ENCODE results near the gene MSL1. TPM values are rescaled to one million over a fixed set of nuclear protein-coding genes. Genes with fewer than 3 reads are reported as not detected.

Gene MSL1
- total and polyA plus RNA-seq, 8 donors: 29.3 to 322 (median 68.4) TPM

GRCh38 chr17:40181205-40181604 is 59.4 kb downstream of the MSL1 start:
- 39 to 58% (median 46%) methylated on average over 8 of the region's 8 CpGs for WGBS, 5 donors
- H3K9me3 ChIP-seq: no peaks in the 10 kb centered on the region
- peak overlapping the region; percentile 32 to 79 (median 46) for H3K27ac ChIP-seq
- peaks cover 0 to 8% (median 0%) of the 10 kb centered on the region in 3 donors for H3K27me3 ChIP-seq
- H3K4me1 ChIP-seq: peaks cover 34 to 53% (median 42%) of the 10 kb centered on the region in 4 donors
- intact Hi-C loops (cut with DNase I; ENCODE audit: low total_unique reads): no loop called here
- peaks cover 0 to 6% (median 2%) of the 10 kb centered on the region in 4 donors for H3K36me3 ChIP-seq
- no peak for TF ChIP-seq POLR2AphosphoS5 (IDR thresholded peaks at IDR 0.05)
- no peak for TF ChIP-seq POLR2A (IDR thresholded peaks at IDR 0.05)
- TF ChIP-seq CTCF (IDR thresholded peaks at IDR 0.05): no peak
- TF ChIP-seq EP300 (IDR thresholded peaks at IDR 0.05): no peak
- H3K4me3 ChIP-seq: no peak overlapping the region
- peak in 1 of 2 donors; percentile 37 for DNase-seq

- intact Hi-C loops (cut with DNase I; ENCODE audit: low total_unique reads): no loop called here
- 80 to 94% (median 91%) methylated on average over 6 of the region's 6 CpGs for WGBS, 5 donors
- no peaks in the 10 kb centered on the region for H3K36me3 ChIP-seq
Measured at GRCh38 chr17:40182606-40183005, 60.8 kb downstream of the MSL1 start.

More at GRCh38 chr17:40182606-40183005, 60.8 kb downstream of the MSL1 start:
- Histone ChIP-seq H3K9me3 (no peaks in the 10 kb centered on the region), H3K27me3 (peaks cover 0 to 8% (median 0%) of the 10 kb centered on the region in 3 donors), H3K4me3 (no peak overlapping the region), H3K4me1 (peaks cover 20 to 39% (median 29%) of the 10 kb centered on the region in 4 donors), H3K27ac (no peak overlapping the region)
- TF ChIP-seq CTCF (IDR thresholded peaks at IDR 0.05) (no peak), POLR2AphosphoS5 (IDR thresholded peaks at IDR 0.05) (no peak), POLR2A (IDR thresholded peaks at IDR 0.05) (no peak), EP300 (IDR thresholded peaks at IDR 0.05) (no peak)
- no peak for DNase-seq

Other genes with a start within 250 kb of the MSL1 start
- 10 to 100 TPM in 4 of 5 donors, 1 to 10 TPM in 1; 9.4 to 91.5 (median 33.0) TPM for gene GSDMB, start 203.3 kb upstream of the MSL1 start, total RNA-seq
- 10 to 100 TPM; 12.1 to 46.6 (median 25.0) TPM for gene GSDMB, start 203.3 kb upstream of the MSL1 start, polyA plus RNA-seq
- 100 to 1,000 TPM in 1 of 5 donors, 10 to 100 TPM in 4; 16.5 to 117 (median 64.5) TPM for gene ORMDL3, start 194.4 kb upstream of the MSL1 start, total RNA-seq
- 10 to 100 TPM; 28.6 to 44.3 (median 34.5) TPM for gene ORMDL3, start 194.4 kb upstream of the MSL1 start, polyA plus RNA-seq
- gene LRRC3C, start 194.2 kb upstream of the MSL1 start, total RNA-seq: not detected
- not detected for gene LRRC3C, start 194.2 kb upstream of the MSL1 start, polyA plus RNA-seq
- gene GSDMA, start 159.0 kb upstream of the MSL1 start, total RNA-seq: not detected
- gene GSDMA, start 159.0 kb upstream of the MSL1 start, polyA plus RNA-seq: under 1 TPM in 2 of 3 donors, not detected in 1; 0.08 to 0.92 TPM
- 100 to 1,000 TPM in 1 of 5 donors, 10 to 100 TPM in 4; 13.4 to 140 (median 41.7) TPM for gene PSMD3, start 141.2 kb upstream of the MSL1 start, total RNA-seq
- gene PSMD3, start 141.2 kb upstream of the MSL1 start, polyA plus RNA-seq: 10 to 100 TPM; 45.9 to 53.8 (median 51.2) TPM
- gene CSF3, start 106.5 kb upstream of the MSL1 start, total RNA-seq: 1 to 10 TPM in 2 of 5 donors, under 1 TPM in 1, not detected in 2; 0.55 to 1.7 (median 1.2) TPM
- gene CSF3, start 106.5 kb upstream of the MSL1 start, polyA plus RNA-seq: 10 to 100 TPM in 1 of 3 donors, 1 to 10 TPM in 2; 1.4 to 16.2 (median 4.0) TPM
- gene MED24, start 67.6 kb upstream of the MSL1 start, total RNA-seq: 100 to 1,000 TPM in 2 of 5 donors, 10 to 100 TPM in 3; 55.4 to 336 (median 91.6) TPM
- gene MED24, start 67.6 kb upstream of the MSL1 start, polyA plus RNA-seq: 10 to 100 TPM; 24.1 to 49.5 (median 32.7) TPM
- 10 to 100 TPM; 21.1 to 52.2 (median 38.4) TPM for gene THRA, start 59.0 kb upstream of the MSL1 start, total RNA-seq
- 10 to 100 TPM; 21.4 to 37.0 (median 26.4) TPM for gene THRA, start 59.0 kb upstream of the MSL1 start, polyA plus RNA-seq
- 10 to 100 TPM in 2 of 5 donors, 1 to 10 TPM in 3; 2.8 to 14.9 (median 9.0) TPM for gene NR1D1, start 21.4 kb upstream of the MSL1 start, total RNA-seq
- 10 to 100 TPM in 1 of 3 donors, 1 to 10 TPM in 2; 5.5 to 20.5 (median 9.6) TPM for gene NR1D1, start 21.4 kb upstream of the MSL1 start, polyA plus RNA-seq
- 100 to 1,000 TPM in 2 of 5 donors, 10 to 100 TPM in 3; 41.9 to 198 (median 85.5) TPM for gene CASC3, start 18.6 kb downstream of the MSL1 start, total RNA-seq
- gene CASC3, start 18.6 kb downstream of the MSL1 start, polyA plus RNA-seq: 10 to 100 TPM; 27.6 to 42.2 (median 37.0) TPM
- gene RAPGEFL1, start 55.5 kb downstream of the MSL1 start, total RNA-seq: 100 to 1,000 TPM in 1 of 5 donors, 10 to 100 TPM in 3, 1 to 10 TPM in 1; 8.5 to 294 (median 29.0) TPM
- 10 to 100 TPM in 2 of 3 donors, 1 to 10 TPM in 1; 5.2 to 76.8 (median 15.4) TPM for gene RAPGEFL1, start 55.5 kb downstream of the MSL1 start, polyA plus RNA-seq
- 10 to 100 TPM in 4 of 5 donors, 1 to 10 TPM in 1; 1.4 to 40.6 (median 15.4) TPM for gene WIPF2, start 97.3 kb downstream of the MSL1 start, total RNA-seq
- 10 to 100 TPM in 2 of 3 donors, 1 to 10 TPM in 1; 6.3 to 11.8 (median 11.2) TPM for gene WIPF2, start 97.3 kb downstream of the MSL1 start, polyA plus RNA-seq
- 1 to 10 TPM in 4 of 5 donors, not detected in 1; 1.4 to 9.8 (median 4.5) TPM for gene CDC6, start 165.9 kb downstream of the MSL1 start, total RNA-seq
- gene CDC6, start 165.9 kb downstream of the MSL1 start, polyA plus RNA-seq: 1 to 10 TPM; 1.1 to 4.0 (median 3.1) TPM
- gene RARA, start 187.2 kb downstream of the MSL1 start, total RNA-seq: 10 to 100 TPM; 14.3 to 40.8 (median 24.6) TPM
- 10 to 100 TPM; 11.2 to 20.0 (median 17.1) TPM for gene RARA, start 187.2 kb downstream of the MSL1 start, polyA plus RNA-seq
- 1 to 10 TPM in 1 of 5 donors, under 1 TPM in 1, not detected in 3; 0.55 to 1.2 TPM for gene GJD3, start 242.8 kb downstream of the MSL1 start, total RNA-seq
- not detected for gene GJD3, start 242.8 kb downstream of the MSL1 start, polyA plus RNA-seq